ENCODE results near the gene GPER1. TPM values are rescaled to one million over a fixed set of nuclear protein-coding genes. Genes with fewer than 3 reads are reported as not detected.

The GPER1 gene
- polyA plus RNA-seq, 1 donor (not counting 4 experiments of a cell fraction or from before 2014, with no cell fraction given): 0.05 TPM

DNA sequence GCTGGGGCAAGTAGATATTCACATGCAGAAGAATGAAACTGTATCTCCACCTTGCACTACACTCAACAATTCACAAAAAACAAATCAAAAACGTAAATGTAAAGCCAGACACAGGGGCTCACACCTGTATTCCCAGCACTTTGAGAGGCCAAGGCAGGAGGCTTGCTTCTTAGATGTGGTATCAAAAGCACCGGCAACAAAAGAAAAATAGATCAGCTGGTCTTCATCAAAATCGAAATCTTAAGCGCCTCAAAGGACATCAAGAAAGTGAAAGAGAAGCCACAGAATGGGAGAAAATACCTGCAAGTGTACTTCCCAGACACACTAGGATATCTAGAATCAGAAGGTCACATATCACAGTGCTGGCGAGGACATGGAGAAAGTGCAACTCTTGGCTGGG, 31.3 kb downstream of the GPER1 start:
- DNase-seq (ENCODE audit: low read depth, low spot score): no peak
- Histone ChIP-seq H3K9me3 (ENCODE audit: control insufficient read depth, low read depth, low read length) (no peaks in the 10 kb centered on the region), H3K27me3 (ENCODE audit: control insufficient read depth, extremely low read depth, insufficient read depth, low read length) (no peaks in the 10 kb centered on the region), H3K4me1 (ENCODE audit: control insufficient read depth, extremely low read depth, insufficient read depth, low read length) (no peaks in the 10 kb centered on the region), H3K36me3 (ENCODE audit: control insufficient read depth in 2 of 2, extremely low read depth in 1 of 2, insufficient read depth in 2 of 2, low read length in 2 of 2) (peaks cover 0 to 1% of the 10 kb centered on the region in 2 experiments), H3K4me3 (ENCODE audit: control insufficient read depth in 2 of 3, extremely low read depth in 1 of 3, insufficient read depth in 2 of 3, low read depth in 1 of 3, low read length in 3 of 3) (no peak overlapping the region), H2AFZ (ENCODE audit: control insufficient read depth, low read length) (no peak overlapping the region), H3K27ac (ENCODE audit: control insufficient read depth, insufficient read depth, low read length) (no peak overlapping the region), H3K4me2 (ENCODE audit: control insufficient read depth, extremely low read depth, insufficient read depth, low read depth, low read length) (no peak overlapping the region), H3K9me1 (ENCODE audit: control insufficient read depth, extremely low read depth, insufficient read depth, low read length) (no peaks in the 10 kb centered on the region), H4K20me1 (ENCODE audit: control insufficient read depth, extremely low read depth, insufficient read depth, low read length) (no peaks in the 10 kb centered on the region), H3K79me2 (ENCODE audit: control insufficient read depth, insufficient read depth, low read length) (peaks cover 51% of the 10 kb centered on the region), H3K9ac (ENCODE audit: control insufficient read depth, extremely low read depth, insufficient read depth, low read length) (no peak overlapping the region)
- TF ChIP-seq EZH2 (IDR thresholded peaks at IDR 0.05; ENCODE audit: low read length): no peak
- TF ChIP-seq, protein P1, sequence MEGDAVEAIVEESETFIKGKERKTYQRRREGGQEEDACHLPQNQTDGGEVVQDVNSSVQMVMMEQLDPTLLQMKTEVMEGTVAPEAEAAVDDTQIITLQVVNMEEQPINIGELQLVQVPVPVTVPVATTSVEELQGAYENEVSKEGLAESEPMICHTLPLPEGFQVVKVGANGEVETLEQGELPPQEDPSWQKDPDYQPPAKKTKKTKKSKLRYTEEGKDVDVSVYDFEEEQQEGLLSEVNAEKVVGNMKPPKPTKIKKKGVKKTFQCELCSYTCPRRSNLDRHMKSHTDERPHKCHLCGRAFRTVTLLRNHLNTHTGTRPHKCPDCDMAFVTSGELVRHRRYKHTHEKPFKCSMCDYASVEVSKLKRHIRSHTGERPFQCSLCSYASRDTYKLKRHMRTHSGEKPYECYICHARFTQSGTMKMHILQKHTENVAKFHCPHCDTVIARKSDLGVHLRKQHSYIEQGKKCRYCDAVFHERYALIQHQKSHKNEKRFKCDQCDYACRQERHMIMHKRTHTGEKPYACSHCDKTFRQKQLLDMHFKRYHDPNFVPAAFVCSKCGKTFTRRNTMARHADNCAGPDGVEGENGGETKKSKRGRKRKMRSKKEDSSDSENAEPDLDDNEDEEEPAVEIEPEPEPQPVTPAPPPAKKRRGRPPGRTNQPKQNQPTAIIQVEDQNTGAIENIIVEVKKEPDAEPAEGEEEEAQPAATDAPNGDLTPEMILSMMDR (optimal IDR thresholded peaks at IDR 0.05 in 1 of 3, IDR thresholded peaks at IDR 0.05 in 1 of 3, conservative IDR thresholded peaks at IDR 0.05 in 1 of 3; ENCODE audit: extremely low read depth in 1 of 3, insufficient read depth in 2 of 3, low read length in 3 of 3): no peak
- no peak for FAIRE-seq
- dilution Hi-C loops (cut with MboI; ENCODE audit: extremely low pct_ligation_motif_present, low sequenced_read_pairs): no loop called here

DNA sequence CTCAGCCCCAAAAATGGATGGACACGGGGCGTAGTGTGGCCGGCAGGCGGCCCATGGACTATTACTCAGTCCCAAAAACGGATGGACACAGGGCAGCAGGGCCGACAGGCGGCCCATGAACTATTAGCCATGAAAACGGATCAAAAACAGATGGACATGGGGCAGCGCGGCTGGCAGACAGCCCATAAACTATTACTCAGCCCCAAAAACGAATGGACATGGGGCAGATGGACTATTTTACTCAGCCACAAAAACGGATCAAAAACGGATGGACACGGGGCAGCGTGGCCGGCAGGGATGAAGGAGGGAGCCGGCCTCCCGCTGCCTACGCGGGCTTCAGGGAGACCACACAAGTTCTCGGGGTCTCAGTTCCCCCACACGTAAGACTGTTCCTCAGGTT, 32.9 kb downstream of the GPER1 start:
- Histone ChIP-seq H3K4me1 (ENCODE audit: control insufficient read depth, extremely low read depth, insufficient read depth, low read length) (peaks cover 6% of the 10 kb centered on the region), H3K9me1 (ENCODE audit: control insufficient read depth, extremely low read depth, insufficient read depth, low read length) (no peaks in the 10 kb centered on the region), H4K20me1 (ENCODE audit: control insufficient read depth, extremely low read depth, insufficient read depth, low read length) (no peaks in the 10 kb centered on the region), H3K4me2 (ENCODE audit: control insufficient read depth, extremely low read depth, insufficient read depth, low read depth, low read length) (no peak overlapping the region), H3K27ac (ENCODE audit: control insufficient read depth, insufficient read depth, low read length) (no peak overlapping the region), H3K9ac (ENCODE audit: control insufficient read depth, extremely low read depth, insufficient read depth, low read length) (no peak overlapping the region), H3K9me3 (ENCODE audit: control insufficient read depth, low read depth, low read length) (no peaks in the 10 kb centered on the region), H3K4me3 (ENCODE audit: control insufficient read depth in 2 of 3, extremely low read depth in 1 of 3, insufficient read depth in 2 of 3, low read depth in 1 of 3, low read length in 3 of 3) (no peak overlapping the region), H2AFZ (ENCODE audit: control insufficient read depth, low read length) (no peak overlapping the region), H3K36me3 (ENCODE audit: control insufficient read depth in 2 of 2, extremely low read depth in 1 of 2, insufficient read depth in 2 of 2, low read length in 2 of 2) (peaks cover 1 to 3% of the 10 kb centered on the region in 2 experiments), H3K27me3 (ENCODE audit: control insufficient read depth, extremely low read depth, insufficient read depth, low read length) (no peaks in the 10 kb centered on the region), H3K79me2 (ENCODE audit: control insufficient read depth, insufficient read depth, low read length) (peaks cover 49% of the 10 kb centered on the region)
- dilution Hi-C loops (cut with MboI; ENCODE audit: extremely low pct_ligation_motif_present, low sequenced_read_pairs): no loop called here
- TF ChIP-seq EZH2 (IDR thresholded peaks at IDR 0.05; ENCODE audit: low read length): no peak
- TF ChIP-seq, protein P1 (optimal IDR thresholded peaks at IDR 0.05 in 1 of 3, IDR thresholded peaks at IDR 0.05 in 1 of 3, conservative IDR thresholded peaks at IDR 0.05 in 1 of 3; ENCODE audit: extremely low read depth in 1 of 3, insufficient read depth in 2 of 3, low read length in 3 of 3): no peak
- FAIRE-seq (no peak), DNase-seq (ENCODE audit: low read depth, low spot score) (no peak)
